GM23248 (cell line): ENCODE results near the gene CHMP4A. TPM values are rescaled to one million over a fixed set of nuclear protein-coding genes. Genes with fewer than 3 reads are reported as not detected.

Source experiments
- DNase-seq: peaks from one replicate; pipeline ENCODE4 v3.0.0-alpha.2; 2015
- H2AFZ ChIP-seq: fragments of 200-600 bp; sonication (generic); 2 replicates; pipeline ENCODE4 v1.6.1; 2016; ENCODE audit warnings: antibody characterized with exemption
- H3F3A ChIP-seq: fragments of 200-600 bp; sonication (generic); 2 replicates; pipeline ENCODE4 v1.6.1; 2016; ENCODE audit warnings: mild to moderate bottlenecking, antibody characterized with exemption, mixed run types; ENCODE audit not compliant: insufficient read depth
- H3K27ac ChIP-seq: fragments of 200-600 bp; sonication (generic); 2 replicates; pipeline ENCODE4 v1.5.1; 2016; ENCODE audit warnings: mild to moderate bottlenecking
- H3K27me3 ChIP-seq: fragments of 200-600 bp; sonication (generic); replicated peaks from 2 replicates; pipeline ENCODE4 v1.6.1; 2016; ENCODE audit warnings: mild to moderate bottlenecking; ENCODE audit not compliant: insufficient read depth
- H3K36me3 ChIP-seq: fragments of 200-600 bp; sonication (generic); 2 replicates; pipeline ENCODE4 v1.6.1; 2016; ENCODE audit warnings: low read depth, mild to moderate bottlenecking
- H3K4me1 ChIP-seq: fragments of 200-600 bp; sonication (generic); 2 replicates; pipeline ENCODE4 v1.6.1; 2016; ENCODE audit warnings: mild to moderate bottlenecking; ENCODE audit not compliant: insufficient read depth
- H3K4me2 ChIP-seq: fragments of 200-600 bp; sonication (generic); one replicate; pipeline ENCODE4 v1.6.1; 2016; ENCODE audit warnings: mild to moderate bottlenecking; ENCODE audit not compliant: unreplicated experiment
- H3K4me3 ChIP-seq: fragments of 200-600 bp; sonication (generic); 2 replicates; pipeline ENCODE4 v1.5.1; 2016; ENCODE audit warnings: mild to moderate bottlenecking
- H3K79me2 ChIP-seq: fragments of 200-600 bp; sonication (generic); 2 replicates; pipeline ENCODE4 v1.6.1; 2016; ENCODE audit warnings: mild to moderate bottlenecking; ENCODE audit not compliant: insufficient read depth
- H3K9ac ChIP-seq: fragments of 200-600 bp; sonication (generic); 2 replicates; pipeline ENCODE4 v1.6.1; 2016; ENCODE audit warnings: mild to moderate bottlenecking
- H3K9me2 ChIP-seq: fragments of 200-600 bp; sonication (generic); 2 replicates; pipeline ENCODE4 v1.6.1; 2016; ENCODE audit warnings: mixed run types, mild to moderate bottlenecking, moderate library complexity; ENCODE audit not compliant: insufficient read depth
- H3K9me3 ChIP-seq: fragments of 200-600 bp; sonication (generic); one replicate; pipeline ENCODE4 v1.6.1; 2017; ENCODE audit warnings: low read depth
- H4K20me1 ChIP-seq: fragments of 200-600 bp; sonication (generic); 2 replicates; pipeline ENCODE4 v1.6.0; 2016; ENCODE audit not compliant: insufficient read depth
- EZH2 ChIP-seq: fragments of 200-600 bp; sonication (generic); IDR thresholded peaks from 2 replicates; pipeline ENCODE4 v1.6.1; 2018; ENCODE audit warnings: antibody characterized with exemption, mild to moderate bottlenecking; ENCODE audit not compliant: insufficient read depth, poor library complexity, severe bottlenecking
- EZH2phosphoT487 ChIP-seq: fragments of 200-600 bp; sonication (generic); IDR thresholded peaks from 2 replicates; pipeline ENCODE4 v1.6.1; 2018; ENCODE audit warnings: antibody characterized with exemption, moderate library complexity, mild to moderate bottlenecking, low read depth; ENCODE audit not compliant: insufficient read depth
- WGBS, 2 experiments: methylation state at CpG; one replicate each; pipeline ENCODE4 v1.1.6; 2015 to 2017; ENCODE audit warnings: low lambda C conversion rate in 2 of 2, low coverage in 1 of 2; ENCODE audit errors: missing lambda C conversion rate in 2 of 2; 5-methylcytosine and 5-hydroxymethylcytosine counted together
- in situ Hi-C: fragments of 300-500 bp; cut with MboI; formaldehyde crosslinking; loops from 2 replicates; pipeline ENCODE4 v1.15.0; 2020
- polyA plus RNA-seq: library from polyadenylated mRNA; unstranded; fragments of >200 nt; fragmentation: Nextera tagmentation; extraction: Ambion mirVana; gene quantifications from 2 replicates; pipeline ENCODE4 v1.2.1, GENCODE V29; 2016
- total RNA-seq: library from RNA; depleted of rRNA; stranded (reverse); fragments of >200 nt; shearing (Covaris generic); gene quantifications from 2 replicates; pipeline ENCODE4 v1.2.3, GENCODE V29; 2014

Gene CHMP4A
- total and polyA plus RNA-seq, 2 experiments from 2014 or later = 32.1 to 81.6 TPM

DNA sequence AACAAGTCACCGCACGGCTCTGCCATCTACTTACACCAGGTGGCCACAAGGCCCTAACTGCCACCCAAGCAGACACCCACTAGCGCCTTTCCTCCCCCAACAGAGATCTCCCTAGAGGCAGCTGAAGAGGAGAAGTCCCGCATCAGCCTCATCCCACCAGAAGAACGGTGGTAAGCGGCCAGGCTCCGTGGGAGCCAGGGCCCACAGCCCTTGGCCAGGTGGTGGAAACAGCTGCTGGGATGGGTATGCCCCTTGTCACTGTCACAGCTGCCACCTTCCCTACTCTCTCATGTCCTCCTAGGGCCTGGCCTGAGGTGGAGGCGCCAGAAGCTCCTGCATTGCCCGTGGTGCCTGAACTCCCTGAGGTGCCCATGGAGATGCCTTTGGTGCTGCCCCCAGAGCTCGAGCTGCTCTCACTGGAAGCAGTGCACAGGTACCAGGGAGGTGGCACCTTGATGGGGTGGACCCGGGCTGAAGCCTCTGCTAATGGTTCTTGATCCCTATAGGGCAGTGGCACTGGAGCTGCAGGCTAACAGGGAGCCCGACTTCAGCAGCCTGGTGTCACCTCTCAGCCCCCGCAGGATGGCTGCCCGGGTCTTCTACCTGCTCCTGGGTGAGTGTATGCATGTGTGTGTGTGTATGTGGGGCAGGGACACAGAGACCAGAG, 33.9 kb downstream of the CHMP4A start:
- Histone ChIP-seq H3K4me2 (peak overlapping the region; percentile 21), H3K4me3 (no peak overlapping the region), H2AFZ (no peak overlapping the region), H3F3A (peaks cover 22% of the 10 kb centered on the region), H3K9me2 (no peaks in the 10 kb centered on the region), H3K9ac (peak overlapping the region; percentile 68), H3K36me3 (peaks cover 28% of the 10 kb centered on the region; the same call in 1 of the 2 replicates), H3K27me3 (no peaks in the 10 kb centered on the region), H3K4me1 (peaks cover 9% of the 10 kb centered on the region; the same call in 1 of the 2 replicates), H3K79me2 (no peaks in the 10 kb centered on the region), H3K27ac (peak overlapping the region; percentile 86), H4K20me1 (no peaks in the 10 kb centered on the region), H3K9me3 (no peaks in the 10 kb centered on the region)
- no peak for DNase-seq
- WGBS, 2 experiments = 83 to 87% methylated on average over 12 to 14 of the region's 14 CpGs
- in situ Hi-C loops = no loop called here
- TF ChIP-seq EZH2phosphoT487 = no peak
- no peak for TF ChIP-seq EZH2

DNA sequence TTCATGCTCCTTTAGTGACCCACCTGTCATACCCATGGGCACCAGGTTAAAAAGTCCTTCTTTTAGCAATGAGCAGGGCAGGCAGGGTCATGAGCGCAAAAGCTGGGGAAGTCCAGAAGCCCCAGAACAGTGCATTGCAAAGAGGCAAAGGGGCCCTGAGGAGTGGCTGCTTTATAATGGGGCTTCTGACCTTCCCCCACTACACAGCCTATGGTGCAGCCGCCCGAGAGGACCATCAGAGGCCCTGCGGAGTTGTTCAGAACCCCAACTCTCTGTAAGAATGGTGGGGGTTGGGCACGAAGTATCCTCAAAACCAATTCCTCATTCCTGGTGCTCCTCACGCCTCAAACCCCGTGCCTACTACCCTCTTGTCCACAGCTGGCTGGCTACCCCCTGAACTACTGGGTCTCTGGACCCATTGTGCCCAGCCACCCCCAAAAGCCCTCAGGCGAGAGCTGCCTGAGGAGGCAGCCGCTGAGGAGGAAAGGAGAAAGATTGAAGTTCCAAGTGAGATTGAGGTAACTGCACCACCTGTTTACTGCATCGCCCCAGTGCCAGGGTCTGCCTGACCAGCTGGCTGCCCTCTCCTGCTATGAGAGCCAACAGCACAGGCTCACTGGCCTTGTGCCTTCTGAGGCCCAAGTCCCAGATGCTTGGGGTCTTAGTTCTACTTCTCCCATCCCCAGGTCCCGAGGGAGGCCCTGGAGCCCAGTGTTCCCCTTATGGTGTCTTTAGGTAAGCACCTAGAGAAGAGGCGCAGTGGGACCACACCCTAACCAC, 34.7 kb downstream of the CHMP4A start:
- Histone ChIP-seq H3K36me3 (peaks cover 28% of the 10 kb centered on the region; the same call in 1 of the 2 replicates), H3K27ac (no peak overlapping the region), H3K4me1 (peaks cover 9% of the 10 kb centered on the region; the same call in 1 of the 2 replicates), H2AFZ (no peak overlapping the region), H3F3A (peaks cover 22% of the 10 kb centered on the region), H3K4me2 (no peak overlapping the region), H3K4me3 (no peak overlapping the region), H3K79me2 (no peaks in the 10 kb centered on the region), H3K27me3 (no peaks in the 10 kb centered on the region), H4K20me1 (no peaks in the 10 kb centered on the region), H3K9ac (no peak overlapping the region), H3K9me3 (no peaks in the 10 kb centered on the region), H3K9me2 (no peaks in the 10 kb centered on the region)
- WGBS, 2 experiments = 93% methylated on average over 12 of the region's 12 CpGs
- no peak for TF ChIP-seq EZH2phosphoT487
- no peak for TF ChIP-seq EZH2
- DNase-seq = no peak
- in situ Hi-C loops = no loop called here

DNA sequence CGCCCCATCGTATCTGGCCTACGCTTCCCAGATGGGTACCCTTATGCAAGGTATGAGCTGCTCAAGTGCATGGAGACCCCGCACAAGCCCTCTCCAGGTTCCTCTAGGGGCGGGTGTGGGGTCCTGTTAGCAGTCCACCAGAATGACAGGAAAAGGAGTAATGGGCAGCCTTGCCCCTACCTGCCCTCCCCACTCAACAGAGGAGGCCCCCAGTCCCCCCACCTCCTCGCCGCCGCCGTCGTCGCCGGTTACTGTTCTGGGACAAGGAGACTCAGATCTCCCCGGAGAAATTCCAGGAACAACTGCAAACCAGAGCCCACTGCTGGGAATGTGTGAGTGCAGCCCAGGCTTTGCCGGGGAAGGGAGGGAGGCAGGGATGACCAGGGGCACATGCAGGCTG, 35.4 kb downstream of the CHMP4A start:
- TF ChIP-seq EZH2 = no peak
- TF ChIP-seq EZH2phosphoT487 = no peak
- Histone ChIP-seq H2AFZ (no peak overlapping the region), H3K9me2 (no peaks in the 10 kb centered on the region), H3K79me2 (no peaks in the 10 kb centered on the region), H4K20me1 (no peaks in the 10 kb centered on the region), H3K27ac (no peak overlapping the region), H3K27me3 (no peaks in the 10 kb centered on the region), H3K36me3 (peaks cover 28% of the 10 kb centered on the region; the same call in 1 of the 2 replicates), H3F3A (peaks cover 22% of the 10 kb centered on the region), H3K4me3 (no peak overlapping the region), H3K9ac (no peak overlapping the region), H3K4me2 (no peak overlapping the region), H3K9me3 (no peaks in the 10 kb centered on the region), H3K4me1 (peaks cover 9% of the 10 kb centered on the region; the same call in 1 of the 2 replicates)
- in situ Hi-C loops = no loop called here
- DNase-seq = no peak
- WGBS, 2 experiments = 89 to 94% methylated on average over 14 of the region's 14 CpGs

DNA sequence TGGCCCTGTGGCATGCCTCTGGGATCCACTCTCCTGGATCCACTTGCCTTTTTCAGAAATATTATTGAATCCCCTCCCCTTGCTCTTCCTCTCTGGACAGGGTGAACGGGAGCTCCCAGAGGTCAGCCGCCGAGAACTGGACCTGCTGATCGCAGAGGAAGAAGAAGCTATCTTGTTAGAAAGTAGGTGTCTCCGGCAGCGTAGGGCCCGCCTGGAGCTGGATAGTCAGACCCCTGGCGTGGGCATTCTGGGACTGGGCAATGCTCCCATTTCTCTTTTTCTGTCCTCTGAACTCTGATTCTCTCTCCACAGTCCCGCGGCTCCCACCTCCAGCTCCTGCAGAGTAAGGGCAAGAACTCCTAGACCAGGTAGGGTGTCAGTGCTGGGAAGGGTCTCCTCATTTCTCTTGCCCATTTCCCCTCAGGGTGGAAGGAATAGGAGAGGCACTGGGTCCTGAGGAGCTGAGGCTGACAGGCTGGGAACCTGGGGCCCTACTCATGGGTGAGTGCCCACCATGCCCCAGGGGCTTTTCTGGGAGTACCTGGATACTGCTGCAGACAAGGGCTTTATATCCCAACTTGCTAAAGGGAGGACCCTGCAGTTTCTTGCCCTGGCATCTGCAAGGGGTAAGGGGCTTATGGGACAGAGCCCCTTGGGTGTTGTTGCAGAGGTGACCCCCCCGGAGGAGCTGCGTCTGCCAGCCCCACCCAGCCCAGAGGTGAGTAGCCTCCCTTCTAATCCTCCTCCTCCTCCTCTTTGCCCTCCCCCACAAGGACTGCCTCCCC, 36.1 kb downstream of the CHMP4A start:
- Histone ChIP-seq H2AFZ (no peak overlapping the region), H3K79me2 (no peaks in the 10 kb centered on the region), H3F3A (peaks cover 22% of the 10 kb centered on the region), H3K4me3 (no peak overlapping the region), H3K9me3 (no peaks in the 10 kb centered on the region), H4K20me1 (no peaks in the 10 kb centered on the region), H3K9ac (no peak overlapping the region), H3K27me3 (no peaks in the 10 kb centered on the region), H3K4me2 (no peak overlapping the region), H3K27ac (no peak overlapping the region), H3K4me1 (peaks cover 9% of the 10 kb centered on the region; the same call in 1 of the 2 replicates), H3K9me2 (no peaks in the 10 kb centered on the region), H3K36me3 (peaks cover 28% of the 10 kb centered on the region; the same call in 1 of the 2 replicates)
- DNase-seq = no peak
- 83 to 85% methylated on average over 10 to 12 of the region's 12 CpGs for WGBS, 2 experiments
- in situ Hi-C loops = no loop called here
- TF ChIP-seq EZH2 (no peak), EZH2phosphoT487 (no peak)
